IMR-90 (cell line): ENCODE measurements around the gene RPL6. TPM values are rescaled to one million over a fixed set of nuclear protein-coding genes. Genes with fewer than 3 reads are reported as not detected.

Experiments used
- ATAC-seq: fragments of 200-7000 bp; cut with Tn5 transposase; 2 replicates; pipeline ENCODE4 v1.9.1; 2020; ENCODE audit warnings: low read depth, mild to moderate bottlenecking, moderate library complexity
- BruUV-seq: library from RNA; stranded (reverse); fragments of 400-500 nt; replicated peaks from 2 replicates; lab custom pipeline; 2021; lab: Mats Ljungman, UMichigan
- CTCF ChIA-PET: fragments of 300-600 bp; formaldehyde crosslinking; extraction: SDS; loops from one replicate; lab custom pipeline; 2021; ENCODE audit warnings: antibody characterized with exemption; lab: Yijun Ruan, JAX
- POLR2A ChIA-PET: fragments of 300-600 bp; sonication (Branson Sonifier 250); formaldehyde crosslinking; loops from one replicate; lab custom pipeline; 2022; ENCODE audit warnings: antibody characterized with exemption; ENCODE audit not compliant: unreplicated experiment; lab: Charles Lee
- DNase-seq: peaks from one replicate; pipeline ENCODE4 v3.0.0; 2013
- H2AFZ ChIP-seq: replicated peaks from 2 replicates; pipeline ENCODE3; 2013; ENCODE audit warnings: low read length, mild to moderate bottlenecking; ENCODE audit not compliant: poor library complexity
- H2AK5ac ChIP-seq: 2 replicates; pipeline ENCODE4 v1.6.1; 2013; ENCODE audit warnings: low read depth, low read length, inconsistent platforms
- H2AK9ac ChIP-seq: replicated peaks from 2 replicates; pipeline ENCODE3; 2013; ENCODE audit warnings: mild to moderate bottlenecking, low read depth, low read length, moderate library complexity; ENCODE audit not compliant: poor library complexity
- H2BK120ac ChIP-seq: 2 replicates; pipeline ENCODE4 v1.6.1; 2013; ENCODE audit warnings: low read depth, low read length, inconsistent platforms
- H2BK15ac ChIP-seq: 3 replicates; pipeline ENCODE4 v1.6.1; 2013; ENCODE audit warnings: low read depth, low read length, inconsistent platforms
- H2BK20ac ChIP-seq: 2 replicates; pipeline ENCODE4 v1.6.1; 2013; ENCODE audit warnings: low read depth, mild to moderate bottlenecking, inconsistent platforms, low read length, moderate library complexity
- H2BK5ac ChIP-seq: 2 replicates; pipeline ENCODE4 v1.6.1; 2013; ENCODE audit warnings: mild to moderate bottlenecking, low read depth, low read length, inconsistent platforms; ENCODE audit not compliant: poor library complexity, severe bottlenecking
- H3K14ac ChIP-seq: replicated peaks from 2 replicates; pipeline ENCODE4 v1.6.1; 2013; ENCODE audit warnings: low read depth, low read length, inconsistent platforms
- H3K18ac ChIP-seq: 2 replicates; pipeline ENCODE4 v1.6.1; 2013; ENCODE audit warnings: low read depth, low read length, control low read depth
- H3K23ac ChIP-seq: 2 replicates; pipeline ENCODE4 v1.6.1; 2013; ENCODE audit warnings: low read depth, low read length, inconsistent platforms
- H3K27ac ChIP-seq: 2 replicates; pipeline ENCODE4 v1.5.1; 2013; ENCODE audit warnings: mild to moderate bottlenecking, control low read depth, low read length; ENCODE audit not compliant: insufficient read depth
- H3K27me3 ChIP-seq: 2 replicates; pipeline ENCODE4 v1.6.1; 2013; ENCODE audit warnings: low read length; ENCODE audit not compliant: control insufficient read depth, insufficient read depth
- H3K36me3 ChIP-seq: 2 replicates; pipeline ENCODE4 v1.6.1; 2013; ENCODE audit warnings: low read length, mixed read lengths; ENCODE audit not compliant: control insufficient read depth, insufficient read depth
- H3K4ac ChIP-seq: 2 replicates; pipeline ENCODE4 v1.6.1; 2013; ENCODE audit warnings: low read depth, low read length, inconsistent platforms
- H3K4me1 ChIP-seq: 2 replicates; pipeline ENCODE4 v1.6.1; 2013; ENCODE audit warnings: low read length, mixed read lengths; ENCODE audit not compliant: control insufficient read depth, insufficient read depth
- H3K4me2 ChIP-seq: 2 replicates; pipeline ENCODE4 v1.6.1; 2013; ENCODE audit warnings: low read depth, mild to moderate bottlenecking, control low read depth, low read length, moderate library complexity
- H3K4me3 ChIP-seq: 2 replicates; pipeline ENCODE4 v1.5.1; 2013; ENCODE audit warnings: low read depth, mild to moderate bottlenecking, control low read depth, low read length, moderate library complexity; ENCODE audit not compliant: insufficient read depth
- H3K56ac ChIP-seq: 2 replicates; pipeline ENCODE4 v1.6.1; 2013; ENCODE audit warnings: low read length, inconsistent platforms; ENCODE audit not compliant: insufficient read depth; ENCODE audit errors: extremely low read depth
- H3K79me1 ChIP-seq, 2 experiments: 2 replicates each; pipeline ENCODE4 v1.6.1; 2013; ENCODE audit warnings: low read length in 2 of 2, inconsistent platforms in 1 of 2, low read depth in 1 of 2
- H3K9ac ChIP-seq: 2 replicates; pipeline ENCODE4 v1.6.1; 2013; ENCODE audit warnings: low read depth, low read length, control low read depth
- H3K9me1 ChIP-seq: 2 replicates; pipeline ENCODE4 v1.6.1; 2013; ENCODE audit warnings: low read length, inconsistent platforms; ENCODE audit not compliant: insufficient read depth
- H3K9me3 ChIP-seq: 2 replicates; pipeline ENCODE4 v1.6.1; 2013; ENCODE audit warnings: low read length; ENCODE audit not compliant: control insufficient read depth, insufficient read depth
- H4K20me1 ChIP-seq: 2 replicates; pipeline ENCODE4 v1.6.1; 2013; ENCODE audit warnings: low read length, inconsistent platforms; ENCODE audit not compliant: insufficient read depth
- H4K5ac ChIP-seq: 2 replicates; pipeline ENCODE4 v1.6.1; 2013; ENCODE audit warnings: mild to moderate bottlenecking, low read depth, low read length, control low read depth
- H4K8ac ChIP-seq, 2 experiments: 2 replicates each; pipeline ENCODE4 v1.6.1; 2013; ENCODE audit warnings: low read depth in 2 of 2, low read length in 2 of 2, control low read depth in 1 of 2, inconsistent platforms in 1 of 2
- H4K91ac ChIP-seq: 2 replicates; pipeline ENCODE4 v1.6.1; 2013; ENCODE audit warnings: low read depth, low read length, inconsistent platforms; ENCODE audit not compliant: insufficient read depth
- BHLHE40 ChIP-seq: fragments of 150-350 bp; IDR thresholded peaks from 2 replicates; pipeline ENCODE4 v1.6.1; 2016; ENCODE audit warnings: mild to moderate bottlenecking, low read depth, low read length
- CHD1 ChIP-seq: IDR thresholded peaks from 2 replicates; pipeline ENCODE4 v1.6.1; 2012; ENCODE audit warnings: low read depth, low read length, improper control_type of control experiment
- CTCF ChIP-seq: conservative IDR thresholded peaks from 2 replicates; pipeline ENCODE4 v1.5.1; 2012; ENCODE audit warnings: mild to moderate bottlenecking, low read depth, low read length, improper control_type of control experiment
- MAFK ChIP-seq: IDR thresholded peaks from 2 replicates; pipeline ENCODE4 v1.6.1; 2012; ENCODE audit warnings: low read depth, low read length, improper control_type of control experiment
- MXI1 ChIP-seq: IDR thresholded peaks from 2 replicates; pipeline ENCODE4 v1.6.1; 2012; ENCODE audit warnings: low read depth, mild to moderate bottlenecking, low read length, moderate library complexity, borderline replicate concordance
- RCOR1 ChIP-seq: IDR thresholded peaks from 2 replicates; pipeline ENCODE4 v1.6.1; 2012; ENCODE audit warnings: mild to moderate bottlenecking, low read length, improper control_type of control experiment; ENCODE audit not compliant: insufficient replicate concordance
- RFX5 ChIP-seq: IDR thresholded peaks from 2 replicates; pipeline ENCODE4 v1.8.0; 2012; ENCODE audit warnings: low read depth, mild to moderate bottlenecking, low read length, moderate library complexity
- SMC3 ChIP-seq: fragments of 150-350 bp; IDR thresholded peaks from 2 replicates; pipeline ENCODE4 v1.6.1; 2016; ENCODE audit warnings: low read depth, mild to moderate bottlenecking, antibody characterized with exemption, low read length, moderate library complexity
- USF2 ChIP-seq: fragments of 150-350 bp; IDR thresholded peaks from 2 replicates; pipeline ENCODE4 v1.6.1; 2017; ENCODE audit warnings: mild to moderate bottlenecking, antibody characterized with exemption, low read length, low read depth
- WGBS, 2 experiments: methylation state at CpG; one replicate each; pipeline versions ENCODE4 v1.1.5 to v1.1.7; 2013; ENCODE audit warnings: missing lambda C conversion rate in 2 of 2; ENCODE audit not compliant: insufficient read length in 1 of 2; ENCODE audit errors: extremely low coverage in 2 of 2; 5-methylcytosine and 5-hydroxymethylcytosine counted together
- dilution Hi-C: fragments of 300-500 bp; cut with HindIII; formaldehyde crosslinking; loops from one replicate; pipeline ENCODE4 v1.14.3; 2018; ENCODE audit warnings: low sequenced_read_pairs; ENCODE audit not compliant: unreplicated experiment
- in situ Hi-C: fragments of 300-500 bp; cut with MboI; formaldehyde crosslinking; loops from 3 replicates; pipeline ENCODE4 v1.14.3; 2019; ENCODE audit warnings: low sequenced_read_pairs, inconsistent platforms, mixed read lengths
- intact Hi-C: fragments of 100-400 bp; cut with micrococcal nuclease; formaldehyde crosslinking; loops from 2 replicates; pipeline ENCODE4 v1.10.0; 2022
- polyA plus RNA-seq, 3 experiments: library from polyadenylated mRNA; depleted of rRNA; stranded (reverse); fragments of >200 nt; gene quantifications; 2 replicates each; pipeline ENCODE4 v1.2.3, GENCODE V29; 2012; ENCODE audit warnings: low replicate concordance in 1 of 3
- total RNA-seq: library from RNA; depleted of rRNA; stranded (reverse); fragments of >200 nt; gene quantifications from 2 replicates; pipeline ENCODE4 v1.2.3, GENCODE V29; 2012

Gene RPL6
- total and polyA plus RNA-seq, 2 of the 4 experiments (the other 2 are of a cell fraction), result 1,317 to 1,694 TPM

- POLR2A ChIA-PET, result no interaction called here
- Histone ChIP-seq H2AFZ (no peak overlapping the region), H3K4ac (no peak overlapping the region), H2BK5ac (no peak overlapping the region), H3K36me3 (no peaks in the 10 kb centered on the region), H2AK9ac (no peak overlapping the region), H3K14ac (no peak overlapping the region), H4K5ac (no peak overlapping the region), H2BK120ac (no peak overlapping the region), H3K4me1 (peaks cover 7% of the 10 kb centered on the region), H2AK5ac (no peak overlapping the region), H3K18ac (no peak overlapping the region), H4K8ac (no peak overlapping the region), H4K91ac (no peak overlapping the region), H3K23ac (no peak overlapping the region), H3K56ac (no peak overlapping the region), H3K9ac (no peak overlapping the region; the same call in 1 of the 2 replicates), H3K9me3 (no peaks in the 10 kb centered on the region), H3K79me1 (peaks cover 11 to 54% of the 10 kb centered on the region in 2 experiments), H3K9me1 (peaks cover 5% of the 10 kb centered on the region; the same call in 1 of the 2 replicates), H4K20me1 (peaks cover 59% of the 10 kb centered on the region), H3K27me3 (no peaks in the 10 kb centered on the region), H3K4me2 (no peak overlapping the region), H3K4me3 (no peak overlapping the region), H2BK20ac (no peak overlapping the region), H2BK15ac (no peak overlapping the region), H3K27ac (no peak overlapping the region)
- in situ Hi-C loops (no loop called here), dilution Hi-C loops (no loop called here), intact Hi-C loops (no loop called here)
- BruUV-seq, result no TSS peak
- TF ChIP-seq CHD1 (no peak), MXI1 (no peak), USF2 (no peak), RCOR1 (no peak), SMC3 (no peak), MAFK (no peak), RFX5 (no peak), BHLHE40 (no peak), CTCF (no peak)
- ATAC-seq (no peak), DNase-seq (no peak)
- WGBS, 2 experiments, result no CpG with 5 or more reads among the region's 3 CpGs
- CTCF ChIA-PET, result no interaction called here
Observed at GRCh38 chr12:112420740-112421139, 11.3 kb upstream of the RPL6 start.
